IMR-90 (cell line): ENCODE data around the gene ITGB5. TPM values are rescaled to one million over a fixed set of nuclear protein-coding genes. Genes with fewer than 3 reads are reported as not detected.
A peak's percentile ranks its signal among the peaks of the same experiment; 100 is the strongest.

Source experiments
- ATAC-seq: fragments of 200-7000 bp; cut with Tn5 transposase; 2 replicates; pipeline ENCODE4 v1.9.1; 2020; ENCODE audit warnings: low read depth, mild to moderate bottlenecking, moderate library complexity
- BruUV-seq: library from RNA; stranded (reverse); fragments of 400-500 nt; replicated peaks from 2 replicates; lab custom pipeline; 2021; lab: Mats Ljungman, UMichigan
- CTCF ChIA-PET: fragments of 300-600 bp; formaldehyde crosslinking; extraction: SDS; loops from one replicate; lab custom pipeline; 2021; ENCODE audit warnings: antibody characterized with exemption; lab: Yijun Ruan, JAX
- POLR2A ChIA-PET: fragments of 300-600 bp; sonication (Branson Sonifier 250); formaldehyde crosslinking; loops from one replicate; lab custom pipeline; 2022; ENCODE audit warnings: antibody characterized with exemption; ENCODE audit not compliant: unreplicated experiment; lab: Charles Lee
- DNase-seq: peaks from one replicate; pipeline ENCODE4 v3.0.0; 2013
- H2AFZ ChIP-seq: replicated peaks from 2 replicates; pipeline ENCODE3; 2013; ENCODE audit warnings: low read length, mild to moderate bottlenecking; ENCODE audit not compliant: poor library complexity
- H2AK5ac ChIP-seq: 2 replicates; pipeline ENCODE4 v1.6.1; 2013; ENCODE audit warnings: low read depth, low read length, inconsistent platforms
- H2AK9ac ChIP-seq: replicated peaks from 2 replicates; pipeline ENCODE3; 2013; ENCODE audit warnings: mild to moderate bottlenecking, low read depth, low read length, moderate library complexity; ENCODE audit not compliant: poor library complexity
- H2BK120ac ChIP-seq: 2 replicates; pipeline ENCODE4 v1.6.1; 2013; ENCODE audit warnings: low read depth, low read length, inconsistent platforms
- H2BK15ac ChIP-seq: 3 replicates; pipeline ENCODE4 v1.6.1; 2013; ENCODE audit warnings: low read depth, low read length, inconsistent platforms
- H2BK20ac ChIP-seq: 2 replicates; pipeline ENCODE4 v1.6.1; 2013; ENCODE audit warnings: low read depth, mild to moderate bottlenecking, inconsistent platforms, low read length, moderate library complexity
- H2BK5ac ChIP-seq: 2 replicates; pipeline ENCODE4 v1.6.1; 2013; ENCODE audit warnings: mild to moderate bottlenecking, low read depth, low read length, inconsistent platforms; ENCODE audit not compliant: poor library complexity, severe bottlenecking
- H3K14ac ChIP-seq: replicated peaks from 2 replicates; pipeline ENCODE4 v1.6.1; 2013; ENCODE audit warnings: low read depth, low read length, inconsistent platforms
- H3K18ac ChIP-seq: 2 replicates; pipeline ENCODE4 v1.6.1; 2013; ENCODE audit warnings: low read depth, low read length, control low read depth
- H3K23ac ChIP-seq: 2 replicates; pipeline ENCODE4 v1.6.1; 2013; ENCODE audit warnings: low read depth, low read length, inconsistent platforms
- H3K27ac ChIP-seq: 2 replicates; pipeline ENCODE4 v1.5.1; 2013; ENCODE audit warnings: mild to moderate bottlenecking, control low read depth, low read length; ENCODE audit not compliant: insufficient read depth
- H3K27me3 ChIP-seq: 2 replicates; pipeline ENCODE4 v1.6.1; 2013; ENCODE audit warnings: low read length; ENCODE audit not compliant: control insufficient read depth, insufficient read depth
- H3K36me3 ChIP-seq: 2 replicates; pipeline ENCODE4 v1.6.1; 2013; ENCODE audit warnings: low read length, mixed read lengths; ENCODE audit not compliant: control insufficient read depth, insufficient read depth
- H3K4ac ChIP-seq: 2 replicates; pipeline ENCODE4 v1.6.1; 2013; ENCODE audit warnings: low read depth, low read length, inconsistent platforms
- H3K4me1 ChIP-seq: 2 replicates; pipeline ENCODE4 v1.6.1; 2013; ENCODE audit warnings: low read length, mixed read lengths; ENCODE audit not compliant: control insufficient read depth, insufficient read depth
- H3K4me2 ChIP-seq: 2 replicates; pipeline ENCODE4 v1.6.1; 2013; ENCODE audit warnings: low read depth, mild to moderate bottlenecking, control low read depth, low read length, moderate library complexity
- H3K4me3 ChIP-seq: 2 replicates; pipeline ENCODE4 v1.5.1; 2013; ENCODE audit warnings: low read depth, mild to moderate bottlenecking, control low read depth, low read length, moderate library complexity; ENCODE audit not compliant: insufficient read depth
- H3K56ac ChIP-seq: 2 replicates; pipeline ENCODE4 v1.6.1; 2013; ENCODE audit warnings: low read length, inconsistent platforms; ENCODE audit not compliant: insufficient read depth; ENCODE audit errors: extremely low read depth
- H3K79me1 ChIP-seq, 2 experiments: 2 replicates each; pipeline ENCODE4 v1.6.1; 2013; ENCODE audit warnings: low read length in 2 of 2, inconsistent platforms in 1 of 2, low read depth in 1 of 2
- H3K9ac ChIP-seq: 2 replicates; pipeline ENCODE4 v1.6.1; 2013; ENCODE audit warnings: low read depth, low read length, control low read depth
- H3K9me1 ChIP-seq: 2 replicates; pipeline ENCODE4 v1.6.1; 2013; ENCODE audit warnings: low read length, inconsistent platforms; ENCODE audit not compliant: insufficient read depth
- H3K9me3 ChIP-seq: 2 replicates; pipeline ENCODE4 v1.6.1; 2013; ENCODE audit warnings: low read length; ENCODE audit not compliant: control insufficient read depth, insufficient read depth
- H4K20me1 ChIP-seq: 2 replicates; pipeline ENCODE4 v1.6.1; 2013; ENCODE audit warnings: low read length, inconsistent platforms; ENCODE audit not compliant: insufficient read depth
- H4K5ac ChIP-seq: 2 replicates; pipeline ENCODE4 v1.6.1; 2013; ENCODE audit warnings: mild to moderate bottlenecking, low read depth, low read length, control low read depth
- H4K8ac ChIP-seq, 2 experiments: 2 replicates each; pipeline ENCODE4 v1.6.1; 2013; ENCODE audit warnings: low read depth in 2 of 2, low read length in 2 of 2, control low read depth in 1 of 2, inconsistent platforms in 1 of 2
- H4K91ac ChIP-seq: 2 replicates; pipeline ENCODE4 v1.6.1; 2013; ENCODE audit warnings: low read depth, low read length, inconsistent platforms; ENCODE audit not compliant: insufficient read depth
- BHLHE40 ChIP-seq: fragments of 150-350 bp; IDR thresholded peaks from 2 replicates; pipeline ENCODE4 v1.6.1; 2016; ENCODE audit warnings: mild to moderate bottlenecking, low read depth, low read length
- CEBPB ChIP-seq: IDR thresholded peaks from 2 replicates; pipeline ENCODE4 v1.6.1; 2012; ENCODE audit warnings: low read depth, low read length, improper control_type of control experiment
- CHD1 ChIP-seq: IDR thresholded peaks from 2 replicates; pipeline ENCODE4 v1.6.1; 2012; ENCODE audit warnings: low read depth, low read length, improper control_type of control experiment
- CTCF ChIP-seq: conservative IDR thresholded peaks from 2 replicates; pipeline ENCODE4 v1.5.1; 2012; ENCODE audit warnings: mild to moderate bottlenecking, low read depth, low read length, improper control_type of control experiment
- ELK1 ChIP-seq: fragments of 150-350 bp; IDR thresholded peaks from 2 replicates; pipeline ENCODE4 v1.6.1; 2016; ENCODE audit warnings: low read depth, mild to moderate bottlenecking, low read length, moderate library complexity, borderline replicate concordance
- FOS ChIP-seq: fragments of 150-350 bp; IDR thresholded peaks from 2 replicates; pipeline ENCODE4 v1.6.1; 2016; ENCODE audit warnings: low read depth, low read length
- MAFK ChIP-seq: IDR thresholded peaks from 2 replicates; pipeline ENCODE4 v1.6.1; 2012; ENCODE audit warnings: low read depth, low read length, improper control_type of control experiment
- MAZ ChIP-seq: IDR thresholded peaks from 2 replicates; pipeline ENCODE4 v1.6.1; 2012; ENCODE audit warnings: low read depth, mild to moderate bottlenecking, low read length, improper control_type of control experiment, moderate library complexity, borderline replicate concordance
- MXI1 ChIP-seq: IDR thresholded peaks from 2 replicates; pipeline ENCODE4 v1.6.1; 2012; ENCODE audit warnings: low read depth, mild to moderate bottlenecking, low read length, moderate library complexity, borderline replicate concordance
- NFE2L2 ChIP-seq: fragments of 150-350 bp; IDR thresholded peaks from 2 replicates; pipeline ENCODE4 v1.6.1; 2016; ENCODE audit warnings: low read depth, mild to moderate bottlenecking, low read length
- POLR2A ChIP-seq: IDR thresholded peaks from 2 replicates; pipeline ENCODE4 v1.6.1; 2012; ENCODE audit warnings: mild to moderate bottlenecking, low read depth, low read length
- RAD21 ChIP-seq: IDR thresholded peaks from 2 replicates; pipeline ENCODE4 v1.6.1; 2012; ENCODE audit warnings: low read length, improper control_type of control experiment
- RCOR1 ChIP-seq: IDR thresholded peaks from 2 replicates; pipeline ENCODE4 v1.6.1; 2012; ENCODE audit warnings: mild to moderate bottlenecking, low read length, improper control_type of control experiment; ENCODE audit not compliant: insufficient replicate concordance
- RFX5 ChIP-seq: IDR thresholded peaks from 2 replicates; pipeline ENCODE4 v1.8.0; 2012; ENCODE audit warnings: low read depth, mild to moderate bottlenecking, low read length, moderate library complexity
- SMC3 ChIP-seq: fragments of 150-350 bp; IDR thresholded peaks from 2 replicates; pipeline ENCODE4 v1.6.1; 2016; ENCODE audit warnings: low read depth, mild to moderate bottlenecking, antibody characterized with exemption, low read length, moderate library complexity
- USF2 ChIP-seq: fragments of 150-350 bp; IDR thresholded peaks from 2 replicates; pipeline ENCODE4 v1.6.1; 2017; ENCODE audit warnings: mild to moderate bottlenecking, antibody characterized with exemption, low read length, low read depth
- WGBS, 2 experiments: methylation state at CpG; one replicate each; pipeline versions ENCODE4 v1.1.5 to v1.1.7; 2013; ENCODE audit warnings: missing lambda C conversion rate in 2 of 2; ENCODE audit not compliant: insufficient read length in 1 of 2; ENCODE audit errors: extremely low coverage in 2 of 2; 5-methylcytosine and 5-hydroxymethylcytosine counted together
- dilution Hi-C: fragments of 300-500 bp; cut with HindIII; formaldehyde crosslinking; loops from one replicate; pipeline ENCODE4 v1.14.3; 2018; ENCODE audit warnings: low sequenced_read_pairs; ENCODE audit not compliant: unreplicated experiment
- in situ Hi-C: fragments of 300-500 bp; cut with MboI; formaldehyde crosslinking; loops from 3 replicates; pipeline ENCODE4 v1.14.3; 2019; ENCODE audit warnings: low sequenced_read_pairs, inconsistent platforms, mixed read lengths
- intact Hi-C: fragments of 100-400 bp; cut with micrococcal nuclease; formaldehyde crosslinking; loops from 2 replicates; pipeline ENCODE4 v1.10.0; 2022
- polyA plus RNA-seq, 3 experiments: library from polyadenylated mRNA; depleted of rRNA; stranded (reverse); fragments of >200 nt; gene quantifications; 2 replicates each; pipeline ENCODE4 v1.2.3, GENCODE V29; 2012; ENCODE audit warnings: low replicate concordance in 1 of 3
- total RNA-seq: library from RNA; depleted of rRNA; stranded (reverse); fragments of >200 nt; gene quantifications from 2 replicates; pipeline ENCODE4 v1.2.3, GENCODE V29; 2012

ITGB5 gene
- total and polyA plus RNA-seq, 2 of the 4 experiments (the other 2 are of a cell fraction) = 85.0 to 101 TPM

- Histone ChIP-seq H2AK9ac (no peak overlapping the region), H2BK15ac (peak overlapping the region; percentile 6; the same call in 1 of the 3 replicates), H3K23ac (no peak overlapping the region), H2BK20ac (no peak overlapping the region), H3K9me1 (peaks cover 58% of the 10 kb centered on the region), H3K18ac (no peak overlapping the region), H3K14ac (no peak overlapping the region), H2BK5ac (no peak overlapping the region), H3K4me1 (peaks cover 37% of the 10 kb centered on the region), H3K9ac (no peak overlapping the region), H3K4me3 (no peak overlapping the region), H3K56ac (no peak overlapping the region), H2AFZ (no peak overlapping the region), H2AK5ac (peak overlapping the region; percentile 18), H4K5ac (no peak overlapping the region), H3K27ac (no peak overlapping the region), H4K8ac (no peak overlapping the region; a peak in 1 of 4 replicates), H3K36me3 (peaks cover 6% of the 10 kb centered on the region; the same call in 1 of the 2 replicates), H4K91ac (0 out of 2 replicates have a peak overlapping the region, but pooled peaks have one; percentile 48), H3K4ac (peak overlapping the region; percentile 24; the same call in 1 of the 2 replicates), H3K9me3 (no peaks in the 10 kb centered on the region), H4K20me1 (peaks cover 14% of the 10 kb centered on the region), H3K27me3 (no peaks in the 10 kb centered on the region), H3K4me2 (no peak overlapping the region), H2BK120ac (no peak overlapping the region), H3K79me1 (peaks cover 9 to 86% of the 10 kb centered on the region in 2 experiments)
- DNase-seq = no peak
- in situ Hi-C loops = no loop called here
- ATAC-seq = no peak
- BruUV-seq = no TSS peak
- TF ChIP-seq MAFK = no peak
- TF ChIP-seq RFX5 = no peak
- no peak for TF ChIP-seq ELK1
- TF ChIP-seq MXI1 = no peak
- no peak for TF ChIP-seq USF2
- TF ChIP-seq SMC3 = no peak
- no peak for TF ChIP-seq CHD1
- no peak for TF ChIP-seq BHLHE40
- TF ChIP-seq NFE2L2 = no peak
- TF ChIP-seq RAD21 = no peak
- no peak for TF ChIP-seq CTCF
- TF ChIP-seq POLR2A = no peak
- no peak for TF ChIP-seq CEBPB
- no peak for TF ChIP-seq FOS
- TF ChIP-seq RCOR1 = no peak
- TF ChIP-seq MAZ = no peak
- intact Hi-C loops = no loop called here
- dilution Hi-C loops = no loop called here
- 98% methylated on average over 5 of the region's 7 CpGs; no CpG with 5 or more reads in 1 of the 2 experiments for WGBS, 2 experiments
- CTCF ChIA-PET = interaction anchor here (2.3 kb wide), 1 partner anchor 122 kb away, joined by 7 read pairs; no protein-coding TSS in a partner anchor
- POLR2A ChIA-PET = no interaction called here
Observed at GRCh38 chr3:124779116-124779515, 108.0 kb downstream of the ITGB5 start.
